ENCODE measurements around the gene SCAANT1. TPM values are rescaled to one million over a fixed set of nuclear protein-coding genes. Genes with fewer than 3 reads are reported as not detected.

SCAANT1 gene
- 1 to 10 TPM in 1 of 2 donors, not detected in 1; 1.7 TPM for total RNA-seq
- total RNA-seq: 0 to 1.7 reads per million in 2 donors

GRCh38 chr3:63911873-63912767, at the start of gene SCAANT1:
Gene SCAANT1 (minus strand): TSS chr3:63912383.
- Mint-ChIP-seq H3K4me1 (peaks cover 22% of the 10 kb centered on the region), H3K27me3 (no peaks in the 10 kb centered on the region), H3K36me3 (ENCODE audit: low read depth) (peaks cover 2% of the 10 kb centered on the region), H3K27ac (peak within 1 kb of the TSS; percentile 88), H3K4me3 (peak within 1 kb of the TSS; percentile 93)
- peak; percentile 72 for ATAC-seq
- peak; percentile 63 to 81 (median 74) for DNase-seq
- no peaks in the 10 kb centered on the region for H3K9me3 ChIP-seq (ENCODE audit: control insufficient read depth, low read length, poor library complexity, severe bottlenecking)

- Mint-ChIP-seq H3K27me3 (no peaks in the 10 kb centered on the region), H3K4me3 (no peak overlapping the region), H3K27ac (peak overlapping the region; percentile 43), H3K4me1 (peaks cover 38% of the 10 kb centered on the region), H3K36me3 (ENCODE audit: low read depth) (peaks cover 2% of the 10 kb centered on the region)
- no peaks in the 10 kb centered on the region for H3K9me3 ChIP-seq (ENCODE audit: control insufficient read depth, low read length, poor library complexity, severe bottlenecking)
- DNase-seq (no peak), ATAC-seq (peak; percentile 91)
These were observed 49.7 kb upstream of the SCAANT1 start for GRCh38 chr3:63961891-63962290.

- ATAC-seq (no peak), DNase-seq (no peak)
- Mint-ChIP-seq H3K27me3 (no peaks in the 10 kb centered on the region), H3K36me3 (ENCODE audit: low read depth) (peaks cover 2% of the 10 kb centered on the region), H3K27ac (peak overlapping the region; percentile 97), H3K4me1 (peaks cover 33% of the 10 kb centered on the region), H3K4me3 (no peak overlapping the region)
- no peaks in the 10 kb centered on the region for H3K9me3 ChIP-seq (ENCODE audit: control insufficient read depth, low read length, poor library complexity, severe bottlenecking)
These were observed 48.0 kb upstream of the SCAANT1 start for GRCh38 chr3:63960048-63960711.

GRCh38 chr3:63959146-63959545, 47.0 kb upstream of the SCAANT1 start:
- Mint-ChIP-seq H3K4me1 (peaks cover 29% of the 10 kb centered on the region), H3K27me3 (no peaks in the 10 kb centered on the region), H3K4me3 (no peak overlapping the region), H3K27ac (no peak overlapping the region), H3K36me3 (ENCODE audit: low read depth) (peaks cover 2% of the 10 kb centered on the region)
- no peak for DNase-seq
- no peaks in the 10 kb centered on the region for H3K9me3 ChIP-seq (ENCODE audit: control insufficient read depth, low read length, poor library complexity, severe bottlenecking)
- no peak for ATAC-seq

- Mint-ChIP-seq H3K27ac (peak overlapping the region; percentile 56), H3K4me1 (peaks cover 38% of the 10 kb centered on the region), H3K36me3 (ENCODE audit: low read depth) (peaks cover 6% of the 10 kb centered on the region), H3K4me3 (no peak overlapping the region), H3K27me3 (no peaks in the 10 kb centered on the region)
- ATAC-seq (no peak), DNase-seq (no peak)
- H3K9me3 ChIP-seq (ENCODE audit: control insufficient read depth, low read length, poor library complexity, severe bottlenecking): no peaks in the 10 kb centered on the region
These were observed 43.8 kb upstream of the SCAANT1 start for GRCh38 chr3:63955830-63956545.

- H3K4me1 Mint-ChIP-seq: peaks cover 36% of the 10 kb centered on the region
- H3K4me3 Mint-ChIP-seq: no peak overlapping the region
- no peak overlapping the region for H3K27ac Mint-ChIP-seq
- H3K36me3 Mint-ChIP-seq (ENCODE audit: low read depth): peaks cover 6% of the 10 kb centered on the region
- no peaks in the 10 kb centered on the region for H3K9me3 ChIP-seq (ENCODE audit: control insufficient read depth, low read length, poor library complexity, severe bottlenecking)
- no peak for DNase-seq
- no peak for ATAC-seq
- no peaks in the 10 kb centered on the region for H3K27me3 Mint-ChIP-seq
These were observed 43.0 kb upstream of the SCAANT1 start for GRCh38 chr3:63955036-63955650.

- DNase-seq: no peak
- no peak overlapping the region for H3K4me3 Mint-ChIP-seq
- peak overlapping the region; percentile 72 for H3K27ac Mint-ChIP-seq
- no peak for ATAC-seq
- peaks cover 38% of the 10 kb centered on the region for H3K4me1 Mint-ChIP-seq
- H3K27me3 Mint-ChIP-seq: no peaks in the 10 kb centered on the region
- no peaks in the 10 kb centered on the region for H3K9me3 ChIP-seq (ENCODE audit: control insufficient read depth, low read length, poor library complexity, severe bottlenecking)
- H3K36me3 Mint-ChIP-seq (ENCODE audit: low read depth): peaks cover 4% of the 10 kb centered on the region
These were observed 42.0 kb upstream of the SCAANT1 start for GRCh38 chr3:63954182-63954581.

- H3K27me3 Mint-ChIP-seq: no peaks in the 10 kb centered on the region
- peak overlapping the region; percentile 43 for H3K4me3 Mint-ChIP-seq
- H3K36me3 Mint-ChIP-seq (ENCODE audit: low read depth): peaks cover 4% of the 10 kb centered on the region
- H3K9me3 ChIP-seq (ENCODE audit: control insufficient read depth, low read length, poor library complexity, severe bottlenecking): no peaks in the 10 kb centered on the region
- H3K4me1 Mint-ChIP-seq: peaks cover 48% of the 10 kb centered on the region
- peak overlapping the region; percentile 80 for H3K27ac Mint-ChIP-seq
- DNase-seq (no peak), ATAC-seq (no peak)
These were observed 40.0 kb upstream of the SCAANT1 start for GRCh38 chr3:63952248-63952594.

- Mint-ChIP-seq H3K4me1 (peaks cover 49% of the 10 kb centered on the region), H3K4me3 (peak overlapping the region; percentile 82), H3K36me3 (ENCODE audit: low read depth) (peaks cover 4% of the 10 kb centered on the region), H3K27ac (peak overlapping the region; percentile 80), H3K27me3 (no peaks in the 10 kb centered on the region)
- ATAC-seq: peak; percentile 47
- no peaks in the 10 kb centered on the region for H3K9me3 ChIP-seq (ENCODE audit: control insufficient read depth, low read length, poor library complexity, severe bottlenecking)
- no peak for DNase-seq
These were observed 39.5 kb upstream of the SCAANT1 start for GRCh38 chr3:63951492-63952247.

- peaks cover 4% of the 10 kb centered on the region for H3K36me3 Mint-ChIP-seq (ENCODE audit: low read depth)
- DNase-seq: no peak
- no peaks in the 10 kb centered on the region for H3K9me3 ChIP-seq (ENCODE audit: control insufficient read depth, low read length, poor library complexity, severe bottlenecking)
- peaks cover 48% of the 10 kb centered on the region for H3K4me1 Mint-ChIP-seq
- no peak for ATAC-seq
- H3K27ac Mint-ChIP-seq: peak overlapping the region; percentile 80
- H3K27me3 Mint-ChIP-seq: no peaks in the 10 kb centered on the region
- peak overlapping the region; percentile 82 for H3K4me3 Mint-ChIP-seq
These were observed 38.5 kb upstream of the SCAANT1 start for GRCh38 chr3:63950698-63951097.

GRCh38 chr3:63949005-63949404, 36.8 kb upstream of the SCAANT1 start:
- no peak overlapping the region for H3K4me3 Mint-ChIP-seq
- no peak for ATAC-seq
- no peaks in the 10 kb centered on the region for H3K27me3 Mint-ChIP-seq
- DNase-seq: no peak
- H3K4me1 Mint-ChIP-seq: peaks cover 51% of the 10 kb centered on the region
- H3K27ac Mint-ChIP-seq: no peak overlapping the region
- peaks cover 4% of the 10 kb centered on the region for H3K36me3 Mint-ChIP-seq (ENCODE audit: low read depth)
- H3K9me3 ChIP-seq (ENCODE audit: control insufficient read depth, low read length, poor library complexity, severe bottlenecking): no peaks in the 10 kb centered on the region

GRCh38 chr3:63947594-63947993, 35.4 kb upstream of the SCAANT1 start:
- Mint-ChIP-seq H3K27ac (peak overlapping the region; percentile 77), H3K4me1 (peaks cover 57% of the 10 kb centered on the region), H3K36me3 (ENCODE audit: low read depth) (no peaks in the 10 kb centered on the region), H3K4me3 (no peak overlapping the region), H3K27me3 (no peaks in the 10 kb centered on the region)
- H3K9me3 ChIP-seq (ENCODE audit: control insufficient read depth, low read length, poor library complexity, severe bottlenecking): no peaks in the 10 kb centered on the region
- ATAC-seq (no peak), DNase-seq (no peak)
